ENCODE results near the gene MXD4. TPM values are rescaled to one million over a fixed set of nuclear protein-coding genes. Genes with fewer than 3 reads are reported as not detected.

The MXD4 gene
- total and polyA plus RNA-seq, 2 experiments from 2014 or later = 6.9 to 19.9 TPM

DNA sequence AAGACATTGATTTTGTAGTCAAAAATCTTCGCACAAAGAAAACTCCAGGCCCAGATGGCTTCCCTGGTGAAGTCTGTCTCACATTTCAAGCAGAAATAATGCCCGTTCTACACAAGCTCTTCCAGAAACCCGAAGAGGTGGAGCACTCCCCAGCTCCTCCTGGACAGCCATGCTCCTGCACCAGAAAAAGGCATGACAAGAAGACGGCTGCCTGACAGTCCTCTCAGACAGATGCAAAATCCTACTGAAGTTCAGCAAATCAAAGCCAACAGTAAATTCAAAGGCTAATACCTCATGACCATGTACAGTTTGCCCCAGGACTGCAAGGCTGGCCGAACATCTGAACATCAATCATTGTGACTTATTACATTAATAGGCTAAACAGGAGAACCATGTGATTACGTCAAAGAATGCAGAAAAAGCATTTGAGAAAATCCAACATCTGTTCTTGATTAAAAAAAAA is 30.8 kb upstream of the MXD4 start:
- Histone ChIP-seq H3K4me1 (ENCODE audit: insufficient read depth) (no peaks in the 10 kb centered on the region), H3K27ac (ENCODE audit: low read depth) (no peak overlapping the region)
- H3K9me3 Mint-ChIP-seq = peaks cover 3% of the 10 kb centered on the region; the same call in 1 of the 3 replicates

More for the DNA sequence above, 30.8 kb upstream of the MXD4 start:
- no peaks in the 10 kb centered on the region for H3K36me3 Mint-ChIP-seq (ENCODE audit: low read depth)
- H3K4me3 Mint-ChIP-seq = no peak overlapping the region
- peaks cover 9% of the 10 kb centered on the region for H3K27me3 Mint-ChIP-seq (ENCODE audit: insufficient read depth, low read depth, poor library complexity)
- no peaks in the 10 kb centered on the region for H3K79me2 ChIP-seq (replicated peaks; ENCODE audit: insufficient read depth)
- peaks cover 12% of the 10 kb centered on the region for H3K4me1 Mint-ChIP-seq
- ATAC-seq = no peak
- DNase-seq (ENCODE audit: low spot score) = no peak
- H3K27me3 ChIP-seq (ENCODE audit: insufficient read depth) = no peaks in the 10 kb centered on the region
- no peak overlapping the region for H2AFZ ChIP-seq
- H3K4me2 ChIP-seq = no peak overlapping the region
- TF ChIP-seq NANOG (IDR thresholded peaks at IDR 0.05; ENCODE audit: borderline replicate concordance) (no peak), ZNF114 (CRISPR knock-in tag; IDR thresholded peaks at IDR 0.05) (no peak), CREB1 (CRISPR knock-in tag; IDR thresholded peaks at IDR 0.05; ENCODE audit: low read depth) (no peak), JUNB (IDR thresholded peaks at IDR 0.05; ENCODE audit: unreplicated experiment) (no peak), EZH2 (IDR thresholded peaks at IDR 0.05; ENCODE audit: low read depth, unreplicated experiment) (no peak), STAT1 (IDR thresholded peaks at IDR 0.05; ENCODE audit: unreplicated experiment) (no peak), EZH2phosphoT487 (IDR thresholded peaks at IDR 0.05; ENCODE audit: unreplicated experiment) (no peak)
- TF ChIP-seq, protein P1, sequence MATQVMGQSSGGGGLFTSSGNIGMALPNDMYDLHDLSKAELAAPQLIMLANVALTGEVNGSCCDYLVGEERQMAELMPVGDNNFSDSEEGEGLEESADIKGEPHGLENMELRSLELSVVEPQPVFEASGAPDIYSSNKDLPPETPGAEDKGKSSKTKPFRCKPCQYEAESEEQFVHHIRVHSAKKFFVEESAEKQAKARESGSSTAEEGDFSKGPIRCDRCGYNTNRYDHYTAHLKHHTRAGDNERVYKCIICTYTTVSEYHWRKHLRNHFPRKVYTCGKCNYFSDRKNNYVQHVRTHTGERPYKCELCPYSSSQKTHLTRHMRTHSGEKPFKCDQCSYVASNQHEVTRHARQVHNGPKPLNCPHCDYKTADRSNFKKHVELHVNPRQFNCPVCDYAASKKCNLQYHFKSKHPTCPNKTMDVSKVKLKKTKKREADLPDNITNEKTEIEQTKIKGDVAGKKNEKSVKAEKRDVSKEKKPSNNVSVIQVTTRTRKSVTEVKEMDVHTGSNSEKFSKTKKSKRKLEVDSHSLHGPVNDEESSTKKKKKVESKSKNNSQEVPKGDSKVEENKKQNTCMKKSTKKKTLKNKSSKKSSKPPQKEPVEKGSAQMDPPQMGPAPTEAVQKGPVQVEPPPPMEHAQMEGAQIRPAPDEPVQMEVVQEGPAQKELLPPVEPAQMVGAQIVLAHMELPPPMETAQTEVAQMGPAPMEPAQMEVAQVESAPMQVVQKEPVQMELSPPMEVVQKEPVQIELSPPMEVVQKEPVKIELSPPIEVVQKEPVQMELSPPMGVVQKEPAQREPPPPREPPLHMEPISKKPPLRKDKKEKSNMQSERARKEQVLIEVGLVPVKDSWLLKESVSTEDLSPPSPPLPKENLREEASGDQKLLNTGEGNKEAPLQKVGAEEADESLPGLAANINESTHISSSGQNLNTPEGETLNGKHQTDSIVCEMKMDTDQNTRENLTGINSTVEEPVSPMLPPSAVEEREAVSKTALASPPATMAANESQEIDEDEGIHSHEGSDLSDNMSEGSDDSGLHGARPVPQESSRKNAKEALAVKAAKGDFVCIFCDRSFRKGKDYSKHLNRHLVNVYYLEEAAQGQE (IDR thresholded peaks at IDR 0.05; ENCODE audit: unreplicated experiment) = no peak
- TF ChIP-seq, protein P2, sequence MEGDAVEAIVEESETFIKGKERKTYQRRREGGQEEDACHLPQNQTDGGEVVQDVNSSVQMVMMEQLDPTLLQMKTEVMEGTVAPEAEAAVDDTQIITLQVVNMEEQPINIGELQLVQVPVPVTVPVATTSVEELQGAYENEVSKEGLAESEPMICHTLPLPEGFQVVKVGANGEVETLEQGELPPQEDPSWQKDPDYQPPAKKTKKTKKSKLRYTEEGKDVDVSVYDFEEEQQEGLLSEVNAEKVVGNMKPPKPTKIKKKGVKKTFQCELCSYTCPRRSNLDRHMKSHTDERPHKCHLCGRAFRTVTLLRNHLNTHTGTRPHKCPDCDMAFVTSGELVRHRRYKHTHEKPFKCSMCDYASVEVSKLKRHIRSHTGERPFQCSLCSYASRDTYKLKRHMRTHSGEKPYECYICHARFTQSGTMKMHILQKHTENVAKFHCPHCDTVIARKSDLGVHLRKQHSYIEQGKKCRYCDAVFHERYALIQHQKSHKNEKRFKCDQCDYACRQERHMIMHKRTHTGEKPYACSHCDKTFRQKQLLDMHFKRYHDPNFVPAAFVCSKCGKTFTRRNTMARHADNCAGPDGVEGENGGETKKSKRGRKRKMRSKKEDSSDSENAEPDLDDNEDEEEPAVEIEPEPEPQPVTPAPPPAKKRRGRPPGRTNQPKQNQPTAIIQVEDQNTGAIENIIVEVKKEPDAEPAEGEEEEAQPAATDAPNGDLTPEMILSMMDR (conservative IDR thresholded peaks at IDR 0.05; ENCODE audit: low read depth in 2 of 2) = no peak
- H3K4me3 ChIP-seq = no peak overlapping the region
- no peaks in the 10 kb centered on the region for H3K9me2 ChIP-seq (ENCODE audit: insufficient read depth)
- H3K36me3 ChIP-seq (ENCODE audit: insufficient read depth) = no peaks in the 10 kb centered on the region
- H4K20me1 ChIP-seq (replicated peaks; ENCODE audit: insufficient read depth) = no peaks in the 10 kb centered on the region
- H3F3A ChIP-seq (replicated peaks; ENCODE audit: low read depth) = no peaks in the 10 kb centered on the region
- no peak overlapping the region for H3K27ac Mint-ChIP-seq
